Measurements from ENCODE around the gene PRKN.

The PRKN gene

GRCh38 chr6:162622572-162622971 is 105.0 kb downstream of the PRKN start:
- H3K79me2 ChIP-seq (ENCODE audit: insufficient read depth, low read length): no peaks in the 10 kb centered on the region
- no peaks in the 10 kb centered on the region for H3K4me1 ChIP-seq (ENCODE audit: insufficient read depth, low read length, severe bottlenecking)
- H3K27ac ChIP-seq (ENCODE audit: low read depth, low read length, poor library complexity, severe bottlenecking): no peak overlapping the region
- no peak overlapping the region for H3K4me3 ChIP-seq (ENCODE audit: low read depth, low read length, poor library complexity, severe bottlenecking)
- no peak for TF ChIP-seq EZH2 (IDR thresholded peaks at IDR 0.05; ENCODE audit: borderline replicate concordance, low read length)
- TF ChIP-seq CTCF (IDR thresholded peaks at IDR 0.05; ENCODE audit: low read length): no peak
- H3K9me3 ChIP-seq (ENCODE audit: low read length): no peaks in the 10 kb centered on the region
- H3K27me3 ChIP-seq (ENCODE audit: insufficient read depth, low read length): no peaks in the 10 kb centered on the region
- H3F3A ChIP-seq (ENCODE audit: insufficient read depth, low read length): no peaks in the 10 kb centered on the region
- no peaks in the 10 kb centered on the region for H3K36me3 ChIP-seq (ENCODE audit: insufficient read depth, low read length)
- H4K20me1 ChIP-seq (ENCODE audit: insufficient read depth, low read length): no peaks in the 10 kb centered on the region
- no peak overlapping the region for H2AFZ ChIP-seq (ENCODE audit: low read length)
- no peak overlapping the region for H3K9ac ChIP-seq (ENCODE audit: low read length)
- H3K9me2 ChIP-seq (ENCODE audit: low read depth, low read length): no peaks in the 10 kb centered on the region
- no peak overlapping the region for H3K4me2 ChIP-seq (ENCODE audit: low read length)

- Histone ChIP-seq H3K4me3 (ENCODE audit: low read depth, low read length, poor library complexity, severe bottlenecking) (no peak overlapping the region), H4K20me1 (ENCODE audit: insufficient read depth, low read length) (no peaks in the 10 kb centered on the region), H2AFZ (ENCODE audit: low read length) (no peak overlapping the region), H3K9me2 (ENCODE audit: low read depth, low read length) (no peaks in the 10 kb centered on the region), H3K36me3 (ENCODE audit: insufficient read depth, low read length) (no peaks in the 10 kb centered on the region), H3F3A (ENCODE audit: insufficient read depth, low read length) (no peaks in the 10 kb centered on the region), H3K9ac (ENCODE audit: low read length) (no peak overlapping the region), H3K27ac (ENCODE audit: low read depth, low read length, poor library complexity, severe bottlenecking) (no peak overlapping the region), H3K79me2 (ENCODE audit: insufficient read depth, low read length) (no peaks in the 10 kb centered on the region), H3K27me3 (ENCODE audit: insufficient read depth, low read length) (no peaks in the 10 kb centered on the region), H3K9me3 (ENCODE audit: low read length) (no peaks in the 10 kb centered on the region), H3K4me2 (ENCODE audit: low read length) (no peak overlapping the region), H3K4me1 (ENCODE audit: insufficient read depth, low read length, severe bottlenecking) (no peaks in the 10 kb centered on the region)
- no peak for TF ChIP-seq CTCF (IDR thresholded peaks at IDR 0.05; ENCODE audit: low read length)
Observed at GRCh38 chr6:162621246-162621645, 106.3 kb downstream of the PRKN start.

GRCh38 chr6:162620073-162620472 is 107.5 kb downstream of the PRKN start:
- Histone ChIP-seq H3K79me2 (ENCODE audit: insufficient read depth, low read length) (no peaks in the 10 kb centered on the region), H3K27me3 (ENCODE audit: insufficient read depth, low read length) (no peaks in the 10 kb centered on the region), H3F3A (ENCODE audit: insufficient read depth, low read length) (no peaks in the 10 kb centered on the region), H3K4me3 (ENCODE audit: low read depth, low read length, poor library complexity, severe bottlenecking) (no peak overlapping the region), H2AFZ (ENCODE audit: low read length) (no peak overlapping the region), H3K4me1 (ENCODE audit: insufficient read depth, low read length, severe bottlenecking) (no peaks in the 10 kb centered on the region), H3K9ac (ENCODE audit: low read length) (no peak overlapping the region), H3K9me2 (ENCODE audit: low read depth, low read length) (no peaks in the 10 kb centered on the region), H4K20me1 (ENCODE audit: insufficient read depth, low read length) (no peaks in the 10 kb centered on the region), H3K4me2 (ENCODE audit: low read length) (no peak overlapping the region), H3K9me3 (ENCODE audit: low read length) (no peaks in the 10 kb centered on the region), H3K36me3 (ENCODE audit: insufficient read depth, low read length) (no peaks in the 10 kb centered on the region), H3K27ac (ENCODE audit: low read depth, low read length, poor library complexity, severe bottlenecking) (no peak overlapping the region)
- no peak; the same call in 1 of the 2 replicates for TF ChIP-seq CTCF (IDR thresholded peaks at IDR 0.05; ENCODE audit: low read length)
- no peak for TF ChIP-seq EZH2 (IDR thresholded peaks at IDR 0.05; ENCODE audit: borderline replicate concordance, low read length)

Measured in OCI-LY1 (cell line).